Kidney epithelial cell (primary cell): ENCODE data around the gene SMC6. TPM values are rescaled to one million over a fixed set of nuclear protein-coding genes. Genes with fewer than 3 reads are reported as not detected.
A peak's percentile ranks its signal among the peaks of the same experiment; 100 is the strongest.

Experiments used
- DNase-seq: peaks from one replicate; pipeline ENCODE4 v3.0.0-alpha.2; 2010; ENCODE audit warnings: low read depth
- H3K27me3 ChIP-seq: 2 replicates; pipeline ENCODE4 v1.6.0; 2011; ENCODE audit warnings: low read length; ENCODE audit not compliant: control insufficient read depth, insufficient read depth
- H3K36me3 ChIP-seq: 2 replicates; pipeline ENCODE4 v1.5.1; 2011; ENCODE audit warnings: low read length; ENCODE audit not compliant: control insufficient read depth, insufficient read depth
- H3K4me3 ChIP-seq: 2 replicates; pipeline ENCODE4 v1.5.1; 2011; ENCODE audit warnings: low read depth, mild to moderate bottlenecking, control low read depth, low read length
- total RNA-seq: library from RNA; depleted of rRNA; stranded (reverse); fragments of >200 nt; gene quantifications from 2 replicates; pipeline ENCODE4 v1.2.3, GENCODE V29; 2015
- TF ChIP-seq, protein P1 (sequence below): IDR thresholded peaks from 2 replicates; pipeline ENCODE4 v1.5.1; 2011; ENCODE audit warnings: mild to moderate bottlenecking, moderate library complexity, low read length, control low read depth, inconsistent platforms; ENCODE audit not compliant: insufficient read depth, poor library complexity, severe bottlenecking

The SMC6 gene
- total RNA-seq, 1 donor from 2014 or later = 19.3 TPM

DNA sequence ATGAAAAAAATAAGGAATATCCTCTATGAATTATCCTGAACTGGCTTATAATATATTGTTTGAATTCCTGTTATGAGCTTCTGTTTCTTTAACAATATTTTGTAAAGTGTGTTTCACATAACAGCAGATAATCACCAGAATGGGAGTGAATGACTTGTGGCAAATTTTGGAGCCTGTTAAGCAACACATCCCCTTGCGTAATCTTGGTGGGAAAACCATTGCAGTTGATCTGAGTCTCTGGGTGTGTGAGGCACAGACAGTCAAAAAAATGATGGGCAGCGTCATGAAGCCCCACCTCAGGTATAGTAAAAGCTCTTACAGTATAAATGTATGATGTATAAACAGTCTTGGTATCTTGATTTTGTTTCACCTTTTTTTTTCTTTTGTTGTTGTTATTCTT, 6.2 kb upstream of the SMC6 start:
- no peak overlapping the region for H3K4me3 ChIP-seq
- no peaks in the 10 kb centered on the region for H3K27me3 ChIP-seq
- TF ChIP-seq, protein P1, sequence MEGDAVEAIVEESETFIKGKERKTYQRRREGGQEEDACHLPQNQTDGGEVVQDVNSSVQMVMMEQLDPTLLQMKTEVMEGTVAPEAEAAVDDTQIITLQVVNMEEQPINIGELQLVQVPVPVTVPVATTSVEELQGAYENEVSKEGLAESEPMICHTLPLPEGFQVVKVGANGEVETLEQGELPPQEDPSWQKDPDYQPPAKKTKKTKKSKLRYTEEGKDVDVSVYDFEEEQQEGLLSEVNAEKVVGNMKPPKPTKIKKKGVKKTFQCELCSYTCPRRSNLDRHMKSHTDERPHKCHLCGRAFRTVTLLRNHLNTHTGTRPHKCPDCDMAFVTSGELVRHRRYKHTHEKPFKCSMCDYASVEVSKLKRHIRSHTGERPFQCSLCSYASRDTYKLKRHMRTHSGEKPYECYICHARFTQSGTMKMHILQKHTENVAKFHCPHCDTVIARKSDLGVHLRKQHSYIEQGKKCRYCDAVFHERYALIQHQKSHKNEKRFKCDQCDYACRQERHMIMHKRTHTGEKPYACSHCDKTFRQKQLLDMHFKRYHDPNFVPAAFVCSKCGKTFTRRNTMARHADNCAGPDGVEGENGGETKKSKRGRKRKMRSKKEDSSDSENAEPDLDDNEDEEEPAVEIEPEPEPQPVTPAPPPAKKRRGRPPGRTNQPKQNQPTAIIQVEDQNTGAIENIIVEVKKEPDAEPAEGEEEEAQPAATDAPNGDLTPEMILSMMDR = no peak
- no peaks in the 10 kb centered on the region for H3K36me3 ChIP-seq
- DNase-seq = no peak

DNA sequence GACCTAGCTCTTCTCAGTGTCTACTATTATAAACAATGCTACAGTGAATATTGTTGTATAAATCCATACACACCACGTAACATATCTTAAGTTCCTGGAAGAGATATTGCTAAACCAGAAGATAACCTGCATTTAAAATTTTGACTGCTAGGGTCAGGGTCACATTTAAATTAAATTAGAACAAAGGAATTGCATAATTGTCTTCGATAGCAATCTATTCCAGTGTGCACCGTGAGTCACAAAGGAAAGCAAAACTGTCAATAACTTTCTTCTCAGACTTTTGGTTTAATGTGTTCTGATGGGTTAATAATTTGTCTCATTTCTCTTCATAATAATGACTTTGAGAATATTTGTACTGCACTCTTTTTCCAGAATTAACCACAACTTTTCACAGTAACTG, 4.5 kb upstream of the SMC6 start:
- Histone ChIP-seq H3K36me3 (no peaks in the 10 kb centered on the region), H3K4me3 (no peak overlapping the region), H3K27me3 (no peaks in the 10 kb centered on the region)
- no peak for DNase-seq
- TF ChIP-seq, protein P1 = no peak

DNA sequence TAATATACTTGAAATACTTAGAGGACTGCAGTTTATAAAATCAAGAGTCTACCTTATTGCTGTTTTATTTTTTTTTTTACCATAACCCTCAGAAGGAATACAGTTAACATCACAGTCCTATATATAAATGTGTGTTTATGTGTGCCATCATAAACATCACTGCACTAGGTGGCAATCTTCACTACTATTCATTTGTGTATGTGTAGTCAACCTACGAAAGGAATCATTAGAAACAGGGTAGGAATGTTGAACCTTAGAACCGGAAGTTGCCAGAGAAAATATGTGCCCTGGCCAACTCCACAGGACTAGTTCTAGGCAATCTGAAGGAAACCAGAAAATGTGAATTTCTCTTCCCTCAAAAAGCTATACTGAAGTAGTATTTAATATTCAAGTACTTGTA, 3.7 kb upstream of the SMC6 start:
- H3K36me3 ChIP-seq = no peaks in the 10 kb centered on the region
- no peaks in the 10 kb centered on the region for H3K27me3 ChIP-seq
- no peak for DNase-seq
- TF ChIP-seq, protein P1 = no peak
- no peak overlapping the region for H3K4me3 ChIP-seq

DNA sequence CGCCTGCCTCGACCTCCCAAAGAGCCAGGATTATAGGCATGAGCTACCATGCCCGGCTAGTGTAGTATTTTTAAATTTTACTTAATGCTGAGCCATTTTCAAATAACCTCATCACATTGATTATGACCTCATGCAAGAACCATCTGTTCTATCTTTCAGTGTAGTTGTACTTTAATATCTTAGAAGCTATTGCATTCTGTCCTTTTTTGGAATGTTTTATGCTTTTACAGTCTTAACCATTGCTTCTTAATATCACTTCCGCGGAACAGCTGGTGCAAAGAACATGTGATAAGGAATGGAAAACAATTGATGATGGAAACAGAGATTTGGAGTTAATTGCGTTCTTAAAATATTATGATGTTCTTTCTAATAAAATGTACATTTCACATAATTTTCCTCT, 3.1 kb upstream of the SMC6 start:
- no peaks in the 10 kb centered on the region for H3K36me3 ChIP-seq
- no peak overlapping the region for H3K4me3 ChIP-seq
- TF ChIP-seq, protein P1 = no peak
- DNase-seq = no peak
- no peaks in the 10 kb centered on the region for H3K27me3 ChIP-seq

DNA sequence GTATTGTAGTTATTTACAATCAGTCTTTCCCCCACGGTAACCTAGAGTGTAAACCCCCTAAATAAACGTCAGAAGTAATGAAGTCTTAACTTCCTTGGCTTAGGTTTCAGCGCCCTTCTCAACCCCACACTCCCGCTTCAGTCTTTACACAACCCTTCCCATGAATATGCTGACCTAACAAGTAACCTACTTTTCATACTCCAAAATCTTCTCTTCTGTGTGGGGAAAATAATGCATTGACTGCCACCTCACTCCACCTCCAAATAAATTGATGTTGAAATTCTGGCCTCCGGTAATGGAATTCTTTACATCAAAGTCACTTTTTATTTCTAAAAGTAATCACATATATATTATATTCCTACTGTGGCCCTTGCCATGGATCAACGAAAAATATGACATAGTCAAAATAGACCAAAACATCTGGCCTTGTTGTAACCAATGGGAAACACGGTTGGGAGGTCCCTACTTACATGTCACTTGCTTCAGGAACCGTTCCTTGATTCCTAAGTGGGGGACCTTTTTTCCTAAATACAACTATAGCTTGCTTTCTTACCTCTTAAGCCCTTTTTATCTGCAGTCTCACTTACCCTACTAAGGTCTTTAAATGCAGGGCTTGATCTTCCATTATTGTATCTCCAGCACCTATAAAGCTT, 1.3 kb upstream of the SMC6 start:
- TF ChIP-seq, protein P1 = no peak
- H3K27me3 ChIP-seq = no peaks in the 10 kb centered on the region
- H3K4me3 ChIP-seq = peak overlapping the region; percentile 99
- no peaks in the 10 kb centered on the region for H3K36me3 ChIP-seq
- DNase-seq = no peak

DNA sequence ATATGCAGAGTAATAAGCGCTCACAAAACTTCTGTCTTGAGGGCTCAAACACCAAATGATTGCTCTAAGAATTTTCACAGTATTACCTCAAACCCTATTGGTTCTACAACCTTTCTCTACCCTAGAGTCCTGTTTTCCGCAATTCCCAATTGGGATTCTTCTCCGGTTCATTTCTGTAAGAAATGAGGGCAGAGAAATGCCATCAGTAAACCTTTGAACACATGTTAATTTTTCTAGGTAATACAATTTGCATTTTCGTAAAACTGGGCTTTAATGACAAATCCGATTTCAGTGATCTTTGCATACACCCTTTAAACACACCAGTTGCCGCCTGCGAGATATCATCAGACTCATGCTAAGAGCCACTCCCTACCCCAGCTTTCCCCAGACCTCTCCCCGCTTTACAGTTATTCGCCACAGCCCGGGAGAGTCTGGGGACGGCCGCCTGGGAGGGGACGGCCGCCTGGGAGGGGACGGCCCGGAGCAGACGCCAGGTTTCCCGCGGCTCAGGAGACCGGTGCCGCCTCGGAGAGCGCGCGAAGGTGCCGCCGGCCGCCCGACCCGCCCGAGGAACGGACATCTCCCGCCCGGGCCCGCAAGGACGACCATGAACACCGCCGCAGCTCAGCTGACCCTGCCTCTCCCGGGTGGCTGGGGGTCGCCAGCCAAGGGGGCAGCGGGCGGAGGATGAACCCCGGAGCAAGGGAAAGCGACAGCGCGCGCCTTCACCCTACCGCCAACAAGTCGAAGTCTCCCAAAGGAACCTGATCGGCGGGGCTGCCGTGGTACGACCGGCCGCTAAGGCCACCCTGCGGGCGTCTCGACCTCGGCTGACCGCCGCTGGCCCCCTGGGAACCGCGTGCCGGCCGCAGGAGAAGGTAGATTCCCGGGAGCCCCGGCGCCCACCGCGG, 463 bp downstream of the SMC6 start:
- Histone ChIP-seq H3K36me3 (no peaks in the 10 kb centered on the region), H3K4me3 (peak overlapping the region; percentile 99), H3K27me3 (no peaks in the 10 kb centered on the region)
- DNase-seq = no peak
- TF ChIP-seq, protein P1 = no peak
